IMR-90 (cell line): Measurements from ENCODE around the gene TBCK. TPM values are rescaled to one million over a fixed set of nuclear protein-coding genes. Genes with fewer than 3 reads are reported as not detected.

Source experiments
- ATAC-seq: fragments of 200-7000 bp; cut with Tn5 transposase; 2 replicates; pipeline ENCODE4 v1.9.1; 2020; ENCODE audit warnings: low read depth, mild to moderate bottlenecking, moderate library complexity
- BruUV-seq: library from RNA; stranded (reverse); fragments of 400-500 nt; replicated peaks from 2 replicates; lab custom pipeline; 2021; lab: Mats Ljungman, UMichigan
- CTCF ChIA-PET: fragments of 300-600 bp; formaldehyde crosslinking; extraction: SDS; loops from one replicate; lab custom pipeline; 2021; ENCODE audit warnings: antibody characterized with exemption; lab: Yijun Ruan, JAX
- POLR2A ChIA-PET: fragments of 300-600 bp; sonication (Branson Sonifier 250); formaldehyde crosslinking; loops from one replicate; lab custom pipeline; 2022; ENCODE audit warnings: antibody characterized with exemption; ENCODE audit not compliant: unreplicated experiment; lab: Charles Lee
- DNase-seq: peaks from one replicate; pipeline ENCODE4 v3.0.0; 2013
- H2AFZ ChIP-seq: replicated peaks from 2 replicates; pipeline ENCODE3; 2013; ENCODE audit warnings: low read length, mild to moderate bottlenecking; ENCODE audit not compliant: poor library complexity
- H2AK5ac ChIP-seq: 2 replicates; pipeline ENCODE4 v1.6.1; 2013; ENCODE audit warnings: low read depth, low read length, inconsistent platforms
- H2AK9ac ChIP-seq: replicated peaks from 2 replicates; pipeline ENCODE3; 2013; ENCODE audit warnings: mild to moderate bottlenecking, low read depth, low read length, moderate library complexity; ENCODE audit not compliant: poor library complexity
- H2BK120ac ChIP-seq: 2 replicates; pipeline ENCODE4 v1.6.1; 2013; ENCODE audit warnings: low read depth, low read length, inconsistent platforms
- H2BK15ac ChIP-seq: 3 replicates; pipeline ENCODE4 v1.6.1; 2013; ENCODE audit warnings: low read depth, low read length, inconsistent platforms
- H2BK20ac ChIP-seq: 2 replicates; pipeline ENCODE4 v1.6.1; 2013; ENCODE audit warnings: low read depth, mild to moderate bottlenecking, inconsistent platforms, low read length, moderate library complexity
- H2BK5ac ChIP-seq: 2 replicates; pipeline ENCODE4 v1.6.1; 2013; ENCODE audit warnings: mild to moderate bottlenecking, low read depth, low read length, inconsistent platforms; ENCODE audit not compliant: poor library complexity, severe bottlenecking
- H3K14ac ChIP-seq: replicated peaks from 2 replicates; pipeline ENCODE4 v1.6.1; 2013; ENCODE audit warnings: low read depth, low read length, inconsistent platforms
- H3K18ac ChIP-seq: 2 replicates; pipeline ENCODE4 v1.6.1; 2013; ENCODE audit warnings: low read depth, low read length, control low read depth
- H3K23ac ChIP-seq: 2 replicates; pipeline ENCODE4 v1.6.1; 2013; ENCODE audit warnings: low read depth, low read length, inconsistent platforms
- H3K27ac ChIP-seq: 2 replicates; pipeline ENCODE4 v1.5.1; 2013; ENCODE audit warnings: mild to moderate bottlenecking, control low read depth, low read length; ENCODE audit not compliant: insufficient read depth
- H3K27me3 ChIP-seq: 2 replicates; pipeline ENCODE4 v1.6.1; 2013; ENCODE audit warnings: low read length; ENCODE audit not compliant: control insufficient read depth, insufficient read depth
- H3K36me3 ChIP-seq: 2 replicates; pipeline ENCODE4 v1.6.1; 2013; ENCODE audit warnings: low read length, mixed read lengths; ENCODE audit not compliant: control insufficient read depth, insufficient read depth
- H3K4ac ChIP-seq: 2 replicates; pipeline ENCODE4 v1.6.1; 2013; ENCODE audit warnings: low read depth, low read length, inconsistent platforms
- H3K4me1 ChIP-seq: 2 replicates; pipeline ENCODE4 v1.6.1; 2013; ENCODE audit warnings: low read length, mixed read lengths; ENCODE audit not compliant: control insufficient read depth, insufficient read depth
- H3K4me2 ChIP-seq: 2 replicates; pipeline ENCODE4 v1.6.1; 2013; ENCODE audit warnings: low read depth, mild to moderate bottlenecking, control low read depth, low read length, moderate library complexity
- H3K4me3 ChIP-seq: 2 replicates; pipeline ENCODE4 v1.5.1; 2013; ENCODE audit warnings: low read depth, mild to moderate bottlenecking, control low read depth, low read length, moderate library complexity; ENCODE audit not compliant: insufficient read depth
- H3K56ac ChIP-seq: 2 replicates; pipeline ENCODE4 v1.6.1; 2013; ENCODE audit warnings: low read length, inconsistent platforms; ENCODE audit not compliant: insufficient read depth; ENCODE audit errors: extremely low read depth
- H3K79me1 ChIP-seq, 2 experiments: 2 replicates each; pipeline ENCODE4 v1.6.1; 2013; ENCODE audit warnings: low read length in 2 of 2, inconsistent platforms in 1 of 2, low read depth in 1 of 2
- H3K9ac ChIP-seq: 2 replicates; pipeline ENCODE4 v1.6.1; 2013; ENCODE audit warnings: low read depth, low read length, control low read depth
- H3K9me1 ChIP-seq: 2 replicates; pipeline ENCODE4 v1.6.1; 2013; ENCODE audit warnings: low read length, inconsistent platforms; ENCODE audit not compliant: insufficient read depth
- H3K9me3 ChIP-seq: 2 replicates; pipeline ENCODE4 v1.6.1; 2013; ENCODE audit warnings: low read length; ENCODE audit not compliant: control insufficient read depth, insufficient read depth
- H4K20me1 ChIP-seq: 2 replicates; pipeline ENCODE4 v1.6.1; 2013; ENCODE audit warnings: low read length, inconsistent platforms; ENCODE audit not compliant: insufficient read depth
- H4K5ac ChIP-seq: 2 replicates; pipeline ENCODE4 v1.6.1; 2013; ENCODE audit warnings: mild to moderate bottlenecking, low read depth, low read length, control low read depth
- H4K8ac ChIP-seq, 2 experiments: 2 replicates each; pipeline ENCODE4 v1.6.1; 2013; ENCODE audit warnings: low read depth in 2 of 2, low read length in 2 of 2, control low read depth in 1 of 2, inconsistent platforms in 1 of 2
- H4K91ac ChIP-seq: 2 replicates; pipeline ENCODE4 v1.6.1; 2013; ENCODE audit warnings: low read depth, low read length, inconsistent platforms; ENCODE audit not compliant: insufficient read depth
- BHLHE40 ChIP-seq: fragments of 150-350 bp; IDR thresholded peaks from 2 replicates; pipeline ENCODE4 v1.6.1; 2016; ENCODE audit warnings: mild to moderate bottlenecking, low read depth, low read length
- CEBPB ChIP-seq: IDR thresholded peaks from 2 replicates; pipeline ENCODE4 v1.6.1; 2012; ENCODE audit warnings: low read depth, low read length, improper control_type of control experiment
- CHD1 ChIP-seq: IDR thresholded peaks from 2 replicates; pipeline ENCODE4 v1.6.1; 2012; ENCODE audit warnings: low read depth, low read length, improper control_type of control experiment
- ELK1 ChIP-seq: fragments of 150-350 bp; IDR thresholded peaks from 2 replicates; pipeline ENCODE4 v1.6.1; 2016; ENCODE audit warnings: low read depth, mild to moderate bottlenecking, low read length, moderate library complexity, borderline replicate concordance
- FOS ChIP-seq: fragments of 150-350 bp; IDR thresholded peaks from 2 replicates; pipeline ENCODE4 v1.6.1; 2016; ENCODE audit warnings: low read depth, low read length
- MAFK ChIP-seq: IDR thresholded peaks from 2 replicates; pipeline ENCODE4 v1.6.1; 2012; ENCODE audit warnings: low read depth, low read length, improper control_type of control experiment
- MAZ ChIP-seq: IDR thresholded peaks from 2 replicates; pipeline ENCODE4 v1.6.1; 2012; ENCODE audit warnings: low read depth, mild to moderate bottlenecking, low read length, improper control_type of control experiment, moderate library complexity, borderline replicate concordance
- MXI1 ChIP-seq: IDR thresholded peaks from 2 replicates; pipeline ENCODE4 v1.6.1; 2012; ENCODE audit warnings: low read depth, mild to moderate bottlenecking, low read length, moderate library complexity, borderline replicate concordance
- NFE2L2 ChIP-seq: fragments of 150-350 bp; IDR thresholded peaks from 2 replicates; pipeline ENCODE4 v1.6.1; 2016; ENCODE audit warnings: low read depth, mild to moderate bottlenecking, low read length
- POLR2A ChIP-seq: IDR thresholded peaks from 2 replicates; pipeline ENCODE4 v1.6.1; 2012; ENCODE audit warnings: mild to moderate bottlenecking, low read depth, low read length
- RAD21 ChIP-seq: IDR thresholded peaks from 2 replicates; pipeline ENCODE4 v1.6.1; 2012; ENCODE audit warnings: low read length, improper control_type of control experiment
- RCOR1 ChIP-seq: IDR thresholded peaks from 2 replicates; pipeline ENCODE4 v1.6.1; 2012; ENCODE audit warnings: mild to moderate bottlenecking, low read length, improper control_type of control experiment; ENCODE audit not compliant: insufficient replicate concordance
- RFX5 ChIP-seq: IDR thresholded peaks from 2 replicates; pipeline ENCODE4 v1.8.0; 2012; ENCODE audit warnings: low read depth, mild to moderate bottlenecking, low read length, moderate library complexity
- SMC3 ChIP-seq: fragments of 150-350 bp; IDR thresholded peaks from 2 replicates; pipeline ENCODE4 v1.6.1; 2016; ENCODE audit warnings: low read depth, mild to moderate bottlenecking, antibody characterized with exemption, low read length, moderate library complexity
- dilution Hi-C: fragments of 300-500 bp; cut with HindIII; formaldehyde crosslinking; loops from one replicate; pipeline ENCODE4 v1.14.3; 2018; ENCODE audit warnings: low sequenced_read_pairs; ENCODE audit not compliant: unreplicated experiment
- in situ Hi-C: fragments of 300-500 bp; cut with MboI; formaldehyde crosslinking; loops from 3 replicates; pipeline ENCODE4 v1.14.3; 2019; ENCODE audit warnings: low sequenced_read_pairs, inconsistent platforms, mixed read lengths
- intact Hi-C: fragments of 100-400 bp; cut with micrococcal nuclease; formaldehyde crosslinking; loops from 2 replicates; pipeline ENCODE4 v1.10.0; 2022
- polyA plus RNA-seq, 3 experiments: library from polyadenylated mRNA; depleted of rRNA; stranded (reverse); fragments of >200 nt; gene quantifications; 2 replicates each; pipeline ENCODE4 v1.2.3, GENCODE V29; 2012; ENCODE audit warnings: low replicate concordance in 1 of 3
- total RNA-seq: library from RNA; depleted of rRNA; stranded (reverse); fragments of >200 nt; gene quantifications from 2 replicates; pipeline ENCODE4 v1.2.3, GENCODE V29; 2012
- TF ChIP-seq, protein P1 (sequence below): fragments of 150-350 bp; IDR thresholded peaks from 2 replicates; pipeline ENCODE4 v1.6.1; 2017; ENCODE audit warnings: mild to moderate bottlenecking, antibody characterized with exemption, low read length, low read depth
- TF ChIP-seq, protein P2 (sequence below): conservative IDR thresholded peaks from 2 replicates; pipeline ENCODE4 v1.5.1; 2012; ENCODE audit warnings: mild to moderate bottlenecking, low read depth, low read length, improper control_type of control experiment

The TBCK gene
- total and polyA plus RNA-seq, 2 of the 4 experiments (the other 2 are of a cell fraction) = 10.7 to 29.9 TPM

DNA sequence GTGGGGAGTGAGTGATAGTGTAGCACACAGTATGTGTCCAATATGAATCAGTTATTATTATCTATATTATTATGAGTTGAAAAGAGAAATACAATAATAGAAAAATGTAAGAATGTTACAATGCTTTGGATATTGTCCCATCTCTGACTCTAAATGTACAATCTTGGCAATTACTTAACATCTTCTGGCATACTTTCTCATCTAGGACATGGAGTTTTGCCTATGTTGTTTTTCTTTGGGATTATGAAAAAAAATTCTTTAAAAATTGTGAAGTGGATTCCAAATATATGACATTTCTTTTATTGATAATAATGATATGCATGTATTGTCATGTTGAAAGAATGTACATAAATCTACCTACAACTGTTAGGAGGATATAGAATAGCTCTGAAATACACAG, 84.1 kb downstream of the TBCK start:
- H3K4ac ChIP-seq = no peak overlapping the region
- H2BK5ac ChIP-seq = no peak overlapping the region
- H2AK5ac ChIP-seq = no peak overlapping the region
- CTCF ChIA-PET = interaction anchor here (1.0 kb wide), 1 partner anchor 26 kb away, joined by 3 read pairs; no protein-coding TSS in a partner anchor
- H4K5ac ChIP-seq = no peak overlapping the region
- intact Hi-C loops = no loop called here
- H3K4me2 ChIP-seq = no peak overlapping the region
- BruUV-seq = no TSS peak
- no peak overlapping the region for H2AFZ ChIP-seq
- H2AK9ac ChIP-seq = no peak overlapping the region
- in situ Hi-C loops = no loop called here
- no peak overlapping the region for H3K18ac ChIP-seq
- H3K9me3 ChIP-seq = no peaks in the 10 kb centered on the region
- H3K27ac ChIP-seq = no peak overlapping the region
- DNase-seq = no peak
- no peaks in the 10 kb centered on the region for H3K27me3 ChIP-seq
- no peaks in the 10 kb centered on the region for H3K9me1 ChIP-seq
- H3K4me3 ChIP-seq = no peak overlapping the region
- no peak overlapping the region for H2BK20ac ChIP-seq
- no peaks in the 10 kb centered on the region for H3K4me1 ChIP-seq
- no peak overlapping the region for H4K8ac ChIP-seq
- no peak overlapping the region for H3K56ac ChIP-seq
- H2BK120ac ChIP-seq = no peak overlapping the region
- no peaks in the 10 kb centered on the region for H4K20me1 ChIP-seq
- ATAC-seq = no peak
- H3K79me1 ChIP-seq = no peaks in the 10 kb centered on the region
- no peak overlapping the region for H2BK15ac ChIP-seq
- POLR2A ChIA-PET = no interaction called here
- no peak overlapping the region for H3K14ac ChIP-seq
- H3K9ac ChIP-seq = no peak overlapping the region
- H3K36me3 ChIP-seq = peaks cover 6% of the 10 kb centered on the region; the same call in 1 of the 2 replicates
- H4K91ac ChIP-seq = no peak overlapping the region
- dilution Hi-C loops = no loop called here
- H3K23ac ChIP-seq = no peak overlapping the region
- TF ChIP-seq MXI1 (no peak), RCOR1 (no peak), SMC3 (no peak), BHLHE40 (no peak), CEBPB (no peak), CHD1 (no peak), RFX5 (no peak), ELK1 (no peak), MAFK (no peak), MAZ (no peak), FOS (no peak), POLR2A (no peak), NFE2L2 (no peak), RAD21 (no peak)
- TF ChIP-seq, protein P1, sequence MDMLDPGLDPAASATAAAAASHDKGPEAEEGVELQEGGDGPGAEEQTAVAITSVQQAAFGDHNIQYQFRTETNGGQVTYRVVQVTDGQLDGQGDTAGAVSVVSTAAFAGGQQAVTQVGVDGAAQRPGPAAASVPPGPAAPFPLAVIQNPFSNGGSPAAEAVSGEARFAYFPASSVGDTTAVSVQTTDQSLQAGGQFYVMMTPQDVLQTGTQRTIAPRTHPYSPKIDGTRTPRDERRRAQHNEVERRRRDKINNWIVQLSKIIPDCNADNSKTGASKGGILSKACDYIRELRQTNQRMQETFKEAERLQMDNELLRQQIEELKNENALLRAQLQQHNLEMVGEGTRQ = no peak
- TF ChIP-seq, protein P2, sequence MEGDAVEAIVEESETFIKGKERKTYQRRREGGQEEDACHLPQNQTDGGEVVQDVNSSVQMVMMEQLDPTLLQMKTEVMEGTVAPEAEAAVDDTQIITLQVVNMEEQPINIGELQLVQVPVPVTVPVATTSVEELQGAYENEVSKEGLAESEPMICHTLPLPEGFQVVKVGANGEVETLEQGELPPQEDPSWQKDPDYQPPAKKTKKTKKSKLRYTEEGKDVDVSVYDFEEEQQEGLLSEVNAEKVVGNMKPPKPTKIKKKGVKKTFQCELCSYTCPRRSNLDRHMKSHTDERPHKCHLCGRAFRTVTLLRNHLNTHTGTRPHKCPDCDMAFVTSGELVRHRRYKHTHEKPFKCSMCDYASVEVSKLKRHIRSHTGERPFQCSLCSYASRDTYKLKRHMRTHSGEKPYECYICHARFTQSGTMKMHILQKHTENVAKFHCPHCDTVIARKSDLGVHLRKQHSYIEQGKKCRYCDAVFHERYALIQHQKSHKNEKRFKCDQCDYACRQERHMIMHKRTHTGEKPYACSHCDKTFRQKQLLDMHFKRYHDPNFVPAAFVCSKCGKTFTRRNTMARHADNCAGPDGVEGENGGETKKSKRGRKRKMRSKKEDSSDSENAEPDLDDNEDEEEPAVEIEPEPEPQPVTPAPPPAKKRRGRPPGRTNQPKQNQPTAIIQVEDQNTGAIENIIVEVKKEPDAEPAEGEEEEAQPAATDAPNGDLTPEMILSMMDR = no peak
